HCT116 (cell line): ENCODE results near the gene PARP6. TPM values are rescaled to one million over a fixed set of nuclear protein-coding genes. Genes with fewer than 3 reads are reported as not detected.

Source experiments
- ATAC-seq: fragments of 200-7000 bp; cut with Tn5 transposase; 2 replicates; pipeline ENCODE4 v1.9.1; 2020; ENCODE audit warnings: mild to moderate bottlenecking, moderate library complexity
- BruUV-seq: library from RNA; stranded (reverse); fragments of 400-500 nt; replicated peaks from 2 replicates; lab custom pipeline; 2021; lab: Mats Ljungman, UMichigan
- CTCF ChIA-PET: fragments of 300-600 bp; sonication (Branson Sonifier 250); formaldehyde crosslinking; loops from one replicate; lab custom pipeline; 2021; ENCODE audit warnings: antibody characterized with exemption; lab: Charles Lee
- POLR2A ChIA-PET: fragments of 300-600, 350-600 bp; sonication (Branson Sonifier 250); formaldehyde crosslinking; loops from one replicate; lab custom pipeline; 2021; ENCODE audit warnings: antibody characterized with exemption; lab: Charles Lee
- RAD21 ChIA-PET, 2 experiments: fragments of 300-600 bp; sonication (Branson Sonifier 250); formaldehyde crosslinking; loops; one replicate each; lab custom pipeline; 2023; ENCODE audit warnings: low total read pairs in 2 of 2; ENCODE audit not compliant: uncharacterized antibody in 2 of 2, unreplicated experiment in 2 of 2, low non-redundant PET in 1 of 2; lab: Charles Lee
- DNase-seq: peaks from one replicate; pipeline ENCODE4 v3.0.0-alpha.2; 2010; ENCODE audit warnings: low read depth, low spot score
- H2AFZ ChIP-seq: fragments of 200-600 bp; shearing (Covaris generic), sonication (generic); 2 replicates; pipeline ENCODE4 v1.6.1; 2017; ENCODE audit warnings: low read depth, mixed run types, mixed read lengths, antibody characterized with exemption, low read length; ENCODE audit not compliant: poor library complexity, severe bottlenecking
- H3K27ac ChIP-seq: 2 replicates; pipeline ENCODE4 v1.5.1; 2012; ENCODE audit warnings: low read depth, low read length
- H3K27me3 ChIP-seq: fragments of 200-600 bp; sonication (generic); 2 replicates; pipeline ENCODE4 v1.6.1; 2016; ENCODE audit warnings: mixed run types, low read length, mixed read lengths; ENCODE audit not compliant: insufficient read depth
- H3K36me3 ChIP-seq, 2 experiments: fragments of 200-500 bp in 1 of 2; fragments of 200-600 bp in 1 of 2; sonication (Bioruptor generic) in 1 of 2; sonication (generic) in 1 of 2; 2 replicates each; pipeline versions ENCODE4 v1.5.1 to v1.6.1; 2014 to 2016; ENCODE audit warnings: low read length in 2 of 2, inconsistent platforms in 1 of 2, mixed read lengths in 1 of 2, mixed run types in 1 of 2; ENCODE audit not compliant: insufficient read depth in 2 of 2, control insufficient read depth in 1 of 2
- H3K4me1 ChIP-seq, 2 experiments: fragments of 200-600 bp in 1 of 2; sonication (generic) in 1 of 2; 2 replicates each; pipeline versions ENCODE4 v1.5.1 to v1.6.1; 2012 to 2017; ENCODE audit warnings: low read length in 2 of 2, inconsistent platforms in 1 of 2, mild to moderate bottlenecking in 1 of 2, mixed read lengths in 1 of 2, mixed run types in 1 of 2, moderate library complexity in 1 of 2; ENCODE audit not compliant: insufficient read depth in 2 of 2, control insufficient read depth in 1 of 2
- H3K4me2 ChIP-seq: fragments of 200-600 bp; sonication (generic); 2 replicates; pipeline ENCODE4 v1.6.1; 2017; ENCODE audit warnings: mixed run types, low read length, mixed read lengths
- H3K4me3 ChIP-seq, 2 experiments: fragments of 200-600 bp in 1 of 2; sonication (generic) in 1 of 2; replicated peaks in 1 of 2; 2 replicates each; pipeline ENCODE4 v1.5.1; 2011 to 2016; ENCODE audit warnings: low read length in 2 of 2, control low read depth in 1 of 2, low read depth in 1 of 2, mild to moderate bottlenecking in 1 of 2, mixed read lengths in 1 of 2, mixed run types in 1 of 2
- H3K79me2 ChIP-seq: fragments of 200-600 bp; sonication (generic); 2 replicates; pipeline ENCODE4 v1.6.1; 2017; ENCODE audit warnings: mild to moderate bottlenecking, mixed run types, low read length, moderate library complexity, mixed read lengths; ENCODE audit not compliant: insufficient read depth
- H3K9ac ChIP-seq: fragments of 200-600 bp; sonication (generic); 2 replicates; pipeline ENCODE4 v1.6.1; 2016; ENCODE audit warnings: low read length, mixed read lengths
- H3K9me2 ChIP-seq: fragments of 200-600 bp; sonication (generic), shearing (Covaris generic); 2 replicates; pipeline ENCODE4 v1.6.1; 2017; ENCODE audit warnings: mixed run types, mild to moderate bottlenecking, moderate library complexity; ENCODE audit not compliant: insufficient read depth
- H3K9me3 ChIP-seq, 2 experiments: fragments of 200-500 bp in 1 of 2; fragments of 200-600 bp in 1 of 2; sonication (Bioruptor generic) in 1 of 2; sonication (generic) in 1 of 2; 2 replicates each; pipeline ENCODE4 v1.6.1; 2014 to 2017; ENCODE audit warnings: low read length in 2 of 2, mixed read lengths in 2 of 2, inconsistent platforms in 1 of 2, low read depth in 1 of 2, mild to moderate bottlenecking in 1 of 2, mixed run types in 1 of 2, moderate library complexity in 1 of 2; ENCODE audit not compliant: control insufficient read depth in 1 of 2, insufficient read depth in 1 of 2
- H4K20me1 ChIP-seq: fragments of 200-600 bp; sonication (generic), shearing (Covaris generic); 2 replicates; pipeline ENCODE4 v1.6.1; 2017; ENCODE audit warnings: mixed run types, mild to moderate bottlenecking, moderate library complexity; ENCODE audit not compliant: insufficient read depth
- CBX3 ChIP-seq: IDR thresholded peaks from 2 replicates; pipeline ENCODE4 v1.6.1; 2012; ENCODE audit warnings: low read depth
- FOSL1 ChIP-seq: IDR thresholded peaks from 2 replicates; pipeline ENCODE4 v1.6.1; 2012; ENCODE audit warnings: low read depth
- ZFX ChIP-seq: fragments of 450-650 bp; IDR thresholded peaks from 2 replicates; pipeline ENCODE4 v1.6.1; 2017
- intact Hi-C: fragments of 100-400 bp; cut with micrococcal nuclease; formaldehyde crosslinking; loops from 2 replicates; pipeline ENCODE4 v1.10.0; 2022
- total RNA-seq: library from RNA; stranded (reverse); gene quantifications from one replicate; pipeline ENCODE4 v1.2.1, GENCODE V29; 2021; ENCODE audit not compliant: unreplicated experiment
- TF ChIP-seq, protein P1 (sequence below), 3 experiments: fragments of 200-600 bp in 1 of 3; sonication (generic) in 1 of 3; IDR thresholded peaks in 2 of 3; conservative IDR thresholded peaks in 1 of 3; 2 replicates each; pipeline ENCODE4 v1.5.1; 2012 to 2017; ENCODE audit warnings: low read depth in 2 of 3, low read length in 2 of 3, antibody characterized with exemption in 1 of 3, borderline replicate concordance in 1 of 3, control low read depth in 1 of 3, mild to moderate bottlenecking in 1 of 3, mixed read lengths in 1 of 3, mixed run types in 1 of 3, moderate library complexity in 1 of 3; ENCODE audit not compliant: insufficient read depth in 1 of 3

Gene PARP6
- total RNA-seq, 1 experiment from 2014 or later: 67.9 TPM

DNA sequence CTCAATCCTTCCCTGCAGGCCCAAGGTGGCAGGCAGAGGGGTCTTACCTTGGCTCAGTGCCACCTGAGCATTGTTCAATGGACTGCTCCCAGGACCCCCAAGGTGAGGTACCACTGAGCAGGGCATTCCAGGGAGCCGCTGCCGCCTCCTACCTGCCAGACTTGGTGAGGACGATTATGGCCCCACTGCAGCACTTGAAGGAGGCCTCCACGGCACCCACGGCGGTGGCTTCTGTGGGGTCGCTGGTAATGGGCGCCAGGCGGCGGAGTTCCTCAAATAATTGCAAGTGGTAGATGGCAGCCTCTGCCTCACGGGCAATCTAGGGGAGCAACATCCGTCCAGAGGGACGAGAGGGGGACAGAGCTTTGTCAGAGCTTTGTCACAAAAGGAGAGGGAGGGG, 70.1 kb downstream of the PARP6 start:
- Histone ChIP-seq H3K9me2 (no peaks in the 10 kb centered on the region), H3K27me3 (no peaks in the 10 kb centered on the region), H4K20me1 (peaks cover 25% of the 10 kb centered on the region; the same call in 1 of the 2 replicates), H3K4me3 (no peak overlapping the region), H3K36me3 (peaks cover 68 to 80% of the 10 kb centered on the region in 2 experiments), H2AFZ (no peak overlapping the region), H3K9me3 (no peaks in the 10 kb centered on the region), H3K79me2 (peaks cover 50% of the 10 kb centered on the region), H3K27ac (peak overlapping the region; percentile 0), H3K9ac (no peak overlapping the region)
- no TSS peak for BruUV-seq
- ChIA-PET POLR2A (interaction anchor here (1.2 to 1.3 kb wide), 2 partner anchors 24 to 29 kb away, joined by 3 to 4 read pairs; partner anchors contain the start of gene PKM), CTCF (no interaction called here), RAD21 (no interaction called here)
- no peak for DNase-seq
- intact Hi-C loops: no loop called here
- TF ChIP-seq, protein P1, sequence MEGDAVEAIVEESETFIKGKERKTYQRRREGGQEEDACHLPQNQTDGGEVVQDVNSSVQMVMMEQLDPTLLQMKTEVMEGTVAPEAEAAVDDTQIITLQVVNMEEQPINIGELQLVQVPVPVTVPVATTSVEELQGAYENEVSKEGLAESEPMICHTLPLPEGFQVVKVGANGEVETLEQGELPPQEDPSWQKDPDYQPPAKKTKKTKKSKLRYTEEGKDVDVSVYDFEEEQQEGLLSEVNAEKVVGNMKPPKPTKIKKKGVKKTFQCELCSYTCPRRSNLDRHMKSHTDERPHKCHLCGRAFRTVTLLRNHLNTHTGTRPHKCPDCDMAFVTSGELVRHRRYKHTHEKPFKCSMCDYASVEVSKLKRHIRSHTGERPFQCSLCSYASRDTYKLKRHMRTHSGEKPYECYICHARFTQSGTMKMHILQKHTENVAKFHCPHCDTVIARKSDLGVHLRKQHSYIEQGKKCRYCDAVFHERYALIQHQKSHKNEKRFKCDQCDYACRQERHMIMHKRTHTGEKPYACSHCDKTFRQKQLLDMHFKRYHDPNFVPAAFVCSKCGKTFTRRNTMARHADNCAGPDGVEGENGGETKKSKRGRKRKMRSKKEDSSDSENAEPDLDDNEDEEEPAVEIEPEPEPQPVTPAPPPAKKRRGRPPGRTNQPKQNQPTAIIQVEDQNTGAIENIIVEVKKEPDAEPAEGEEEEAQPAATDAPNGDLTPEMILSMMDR (IDR thresholded peaks at IDR 0.05 in 2 of 3, conservative IDR thresholded peaks at IDR 0.05 in 1 of 3; ENCODE audit: borderline replicate concordance in 1 of 3, insufficient read depth in 1 of 3, low read depth in 2 of 3, low read length in 2 of 3): 0 out of 6 replicates have a peak, but pooled peaks of 1 of the 3 experiments have one; percentile 6
- no peak for TF ChIP-seq CBX3
- TF ChIP-seq, all 23 proteins: peak for 1
- peaks cover 0 to 19% of the 10 kb centered on the region in 2 experiments; a peak in 2 of 4 replicates for H3K4me1 ChIP-seq
- no peak for ATAC-seq
- no peak overlapping the region for H3K4me2 ChIP-seq

- Histone ChIP-seq H2AFZ (no peak overlapping the region), H3K9ac (no peak overlapping the region), H3K9me2 (no peaks in the 10 kb centered on the region), H3K9me3 (no peaks in the 10 kb centered on the region), H3K27me3 (no peaks in the 10 kb centered on the region), H4K20me1 (peaks cover 24% of the 10 kb centered on the region; the same call in 1 of the 2 replicates), H3K79me2 (peaks cover 42% of the 10 kb centered on the region), H3K4me3 (no peak overlapping the region), H3K27ac (peak overlapping the region; percentile 0; the same call in 1 of the 2 replicates), H3K36me3 (peaks cover 59 to 71% of the 10 kb centered on the region in 2 experiments), H3K4me1 (peaks cover 4 to 26% of the 10 kb centered on the region in 2 experiments; a peak in 3 of 4 replicates), H3K4me2 (no peak overlapping the region)
- DNase-seq (no peak), ATAC-seq (no peak)
- no TSS peak for BruUV-seq
- peak; percentile 4; the same call in 1 of the 2 replicates for TF ChIP-seq ZFX
- no peak for TF ChIP-seq FOSL1
- intact Hi-C loops: no loop called here
- ChIA-PET CTCF (interaction anchor here (1.2 kb wide), 1 partner anchor 25 kb away, joined by 4 read pairs; no protein-coding TSS in a partner anchor), RAD21 (no interaction called here), POLR2A (interaction anchor here (1.3 kb wide), 1 partner anchor 25 kb away, joined by 3 read pairs; no protein-coding TSS in a partner anchor)
These were observed 70.9 kb downstream of the PARP6 start for GRCh38 chr15:72201391-72201921.
